Left ventricle myocardium inferior (tissue), 1 donor: ENCODE data around the gene HIP1. TPM values are rescaled to one million over a fixed set of nuclear protein-coding genes. Genes with fewer than 3 reads are reported as not detected.
"Not testable (repeated sequence)": the region's sequence is repeated elsewhere in the genome, so short reads cannot be mapped to it uniquely, and the experiment has no call there.

Experiments used
- DNase-seq: peaks from one replicate; pipeline ENCODE4 v3.0.0-alpha.2; 2020
- H3K27ac ChIP-seq: fragments of 200-600 bp; replicated peaks from 2 replicates; pipeline ENCODE4 v1.8.0; 2021
- H3K27me3 ChIP-seq: fragments of 200-600 bp; 2 replicates; pipeline ENCODE4 v1.8.0; 2021; ENCODE audit warnings: low read depth
- H3K36me3 ChIP-seq: fragments of 200-600 bp; 2 replicates; pipeline ENCODE4 v1.8.0; 2021
- H3K4me1 ChIP-seq: fragments of 200-600 bp; 2 replicates; pipeline ENCODE4 v1.8.0; 2021
- H3K4me3 ChIP-seq: fragments of 200-600 bp; 2 replicates; pipeline ENCODE4 v1.8.0; 2021; ENCODE audit warnings: mild to moderate bottlenecking, moderate library complexity
- H3K9me3 ChIP-seq: fragments of 200-600 bp; replicated peaks from 2 replicates; pipeline ENCODE4 v1.8.0; 2021
- CTCF ChIP-seq: fragments of 200-600 bp; IDR thresholded peaks from 2 replicates; pipeline ENCODE4 v1.8.0; 2021; ENCODE audit warnings: antibody characterized with exemption, mild to moderate bottlenecking, borderline replicate concordance
- intact Hi-C: fragments of 100-400 bp; cut with micrococcal nuclease; formaldehyde crosslinking; loops from one replicate; pipeline ENCODE4 v1.11.0; 2022
- total RNA-seq: library from RNA; stranded (reverse); fragmentation: NEBNext Ultra II Directional; extraction: Animal tissue kit (Norgen Biotek cat#: 25700); gene quantifications from one replicate; pipeline ENCODE4 v1.2.1, GENCODE V29; 2021
- donor health status: DM: no; HTN: yes; CAD: no; lungs with severe emphysema.

Gene HIP1
- total RNA-seq, 1 donor from 2014 or later, result 14.5 TPM

GRCh38 chr7:75725306-75725705 lies 13.4 kb downstream of the HIP1 start:
- H3K9me3 ChIP-seq, result no peaks in the 10 kb centered on the region
- no peak overlapping the region for H3K27ac ChIP-seq
- H3K27me3 ChIP-seq, result no peaks in the 10 kb centered on the region
- no peak for TF ChIP-seq CTCF
- no peaks in the 10 kb centered on the region for H3K36me3 ChIP-seq
- no peak overlapping the region for H3K4me3 ChIP-seq
- H3K4me1 ChIP-seq, result peaks cover 20% of the 10 kb centered on the region
- no peak for DNase-seq
- intact Hi-C loops, result no loop called here

GRCh38 chr7:75723444-75723843 lies 15.3 kb downstream of the HIP1 start:
- Histone ChIP-seq H3K4me1 (peaks cover 19% of the 10 kb centered on the region), H3K4me3 (no peak overlapping the region), H3K27me3 (no peaks in the 10 kb centered on the region), H3K36me3 (no peaks in the 10 kb centered on the region), H3K9me3 (no peaks in the 10 kb centered on the region), H3K27ac (no peak overlapping the region)
- no peak for TF ChIP-seq CTCF
- intact Hi-C loops, result no loop called here
- no peak for DNase-seq

GRCh38 chr7:75722373-75722772 lies 16.4 kb downstream of the HIP1 start:
- no peak for DNase-seq
- Histone ChIP-seq H3K36me3 (no peaks in the 10 kb centered on the region), H3K4me3 (no peak overlapping the region), H3K9me3 (no peaks in the 10 kb centered on the region), H3K27ac (peak overlapping the region; percentile 28), H3K27me3 (no peaks in the 10 kb centered on the region), H3K4me1 (peaks cover 11% of the 10 kb centered on the region)
- no peak for TF ChIP-seq CTCF
- intact Hi-C loops, result no loop called here

- H3K9me3 ChIP-seq, H3K4me3 ChIP-seq, H3K36me3 ChIP-seq, H3K27me3 ChIP-seq, intact Hi-C loops, DNase-seq, H3K27ac ChIP-seq: not testable (repeated sequence)
- peaks cover 11% of the 10 kb centered on the region for H3K4me1 ChIP-seq
These were observed 16.8 kb downstream of the HIP1 start for GRCh38 chr7:75721922-75722321.

GRCh38 chr7:75721426-75721825 lies 17.3 kb downstream of the HIP1 start:
- no peak for DNase-seq
- intact Hi-C loops, result no loop called here
- H3K4me3 ChIP-seq, result no peak overlapping the region
- no peak for TF ChIP-seq CTCF
- no peaks in the 10 kb centered on the region for H3K36me3 ChIP-seq
- no peaks in the 10 kb centered on the region for H3K27me3 ChIP-seq
- no peak overlapping the region for H3K27ac ChIP-seq
- H3K9me3 ChIP-seq, result no peaks in the 10 kb centered on the region
- H3K4me1 ChIP-seq, result peaks cover 11% of the 10 kb centered on the region

- intact Hi-C loops, result no loop called here
- TF ChIP-seq CTCF, result no peak
- H3K27ac ChIP-seq, result no peak overlapping the region
- no peak for DNase-seq
- peaks cover 11% of the 10 kb centered on the region for H3K4me1 ChIP-seq
- H3K36me3 ChIP-seq, result no peaks in the 10 kb centered on the region
- no peak overlapping the region for H3K4me3 ChIP-seq
- H3K27me3 ChIP-seq, result no peaks in the 10 kb centered on the region
- no peaks in the 10 kb centered on the region for H3K9me3 ChIP-seq
These were observed 19.1 kb downstream of the HIP1 start for GRCh38 chr7:75719626-75720025.
